Fibroblast of skin of scalp (primary cell): Measurements from ENCODE around the gene CCNL1.

Experiments used
- DNase-seq: peaks from one replicate; pipeline ENCODE4 v3.0.0-alpha.2; 2013

The CCNL1 gene

GRCh38 chr3:157145606-157146322 is 14.2 kb downstream of the CCNL1 start:
- DNase-seq = peak; percentile 48

- DNase-seq = no peak
Observed at GRCh38 chr3:157142315-157142714, 17.6 kb downstream of the CCNL1 start.

DNA sequence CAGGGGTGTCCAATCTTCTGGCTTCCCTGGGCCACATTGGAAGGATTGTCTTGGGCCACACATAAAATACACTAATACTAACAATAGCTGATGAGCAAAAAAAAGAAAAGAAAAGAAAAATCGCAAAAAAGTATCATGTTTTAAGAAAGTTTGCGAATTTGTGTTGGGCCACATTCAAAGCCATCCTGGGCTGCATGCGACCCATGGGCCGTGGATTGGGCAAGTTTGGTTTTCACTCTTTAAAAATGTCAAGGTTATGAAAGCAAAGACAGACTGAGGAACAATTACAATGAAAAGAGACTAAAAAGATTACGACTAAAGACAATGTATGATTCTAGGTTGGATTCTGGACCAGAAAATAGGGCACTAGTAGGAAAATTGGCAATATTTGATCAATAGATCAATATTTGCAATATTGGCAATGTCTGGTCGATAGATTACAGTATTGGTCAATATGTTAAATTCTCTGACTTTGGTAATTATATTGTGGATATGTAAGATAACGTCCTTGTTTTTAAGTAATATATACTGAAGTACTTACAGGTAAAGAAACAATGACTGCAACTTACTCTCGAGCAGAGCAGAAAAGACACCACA is 19.9 kb downstream of the CCNL1 start:
- DNase-seq = no peak

DNA sequence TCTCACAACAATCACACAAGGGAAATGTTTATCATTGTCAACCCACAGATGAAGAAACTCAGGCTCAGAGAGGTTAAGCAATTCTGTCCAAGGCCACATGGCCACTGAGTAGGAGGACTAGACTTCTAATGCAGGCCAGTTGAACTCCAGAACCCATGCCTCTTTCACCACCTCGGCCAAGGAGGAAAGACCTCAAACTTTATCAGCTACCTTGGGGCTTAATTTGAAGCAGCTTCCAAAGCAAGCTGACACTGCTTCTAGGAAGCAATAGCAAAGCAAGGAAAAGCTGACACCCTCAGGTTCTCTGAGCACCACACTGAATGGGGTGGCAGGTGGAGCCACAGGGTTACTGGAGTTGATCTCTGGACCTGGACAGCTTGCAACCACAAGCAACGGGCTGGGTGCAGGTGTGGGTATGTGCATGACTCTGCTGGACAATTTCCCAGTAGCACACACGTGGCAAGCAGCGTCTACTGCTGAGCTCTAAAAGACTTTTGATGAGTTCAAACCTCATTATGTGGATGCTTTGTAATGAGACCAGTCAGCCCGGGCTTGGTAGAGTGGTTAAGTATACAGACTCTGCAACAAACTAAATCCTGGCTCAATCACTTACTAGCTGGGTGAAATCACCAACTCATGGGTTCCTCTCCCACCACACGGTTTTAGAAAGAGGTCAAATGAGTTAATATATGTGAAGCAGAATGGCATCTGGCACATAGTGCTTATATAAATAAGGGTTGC is 23.1 kb downstream of the CCNL1 start:
- no peak for DNase-seq

GRCh38 chr3:157135671-157136396 is 24.1 kb downstream of the CCNL1 start:
- peak; percentile 40 for DNase-seq

DNA sequence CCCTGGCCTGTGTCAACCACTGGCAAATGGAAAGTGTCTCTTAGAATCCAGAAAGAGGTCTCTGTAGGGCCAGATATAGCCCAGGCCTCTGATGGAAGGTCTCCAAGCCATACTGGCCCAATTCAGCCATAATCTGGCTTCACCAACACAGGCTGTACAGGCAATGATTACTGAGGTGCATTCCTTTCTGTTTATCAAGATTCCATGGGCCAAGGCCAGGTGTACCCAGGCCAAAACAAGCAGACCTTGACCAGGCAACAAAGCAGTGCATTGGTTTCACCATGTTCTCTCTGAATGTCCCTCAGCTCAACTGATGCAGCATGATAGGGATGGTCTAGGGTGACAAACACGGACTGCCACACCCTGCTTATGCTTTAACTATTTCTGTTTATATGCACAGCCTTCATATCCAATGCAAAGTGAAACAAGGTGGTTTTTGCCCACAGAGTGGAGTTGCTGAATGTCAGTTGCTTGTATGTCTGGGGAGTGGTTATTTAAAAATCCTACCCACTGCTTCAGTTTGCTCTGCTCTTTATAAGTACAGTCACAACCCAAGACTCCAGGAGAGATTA is 25.2 kb downstream of the CCNL1 start:
- no peak for DNase-seq

GRCh38 chr3:157133434-157134320 is 26.3 kb downstream of the CCNL1 start:
- no peak for DNase-seq

DNA sequence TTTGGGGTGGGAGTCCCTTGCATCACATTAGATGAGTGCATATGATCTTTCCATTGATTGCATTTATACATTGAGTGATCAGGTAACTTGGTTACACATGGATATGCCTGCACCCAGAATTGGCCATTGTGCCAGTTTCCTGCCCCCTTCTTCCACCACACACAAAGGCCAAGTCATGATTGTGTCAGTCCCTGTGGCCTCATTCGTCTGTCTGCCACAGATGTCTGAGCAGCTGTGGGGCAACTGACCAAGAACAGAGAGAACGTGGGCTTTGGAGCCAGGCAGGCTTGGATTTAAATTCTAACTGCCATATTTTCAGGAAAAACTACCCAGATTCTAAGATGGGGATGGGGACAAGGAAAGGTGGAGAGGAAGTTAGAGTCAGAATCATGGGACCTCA is 27.0 kb downstream of the CCNL1 start:
- DNase-seq = no peak

DNA sequence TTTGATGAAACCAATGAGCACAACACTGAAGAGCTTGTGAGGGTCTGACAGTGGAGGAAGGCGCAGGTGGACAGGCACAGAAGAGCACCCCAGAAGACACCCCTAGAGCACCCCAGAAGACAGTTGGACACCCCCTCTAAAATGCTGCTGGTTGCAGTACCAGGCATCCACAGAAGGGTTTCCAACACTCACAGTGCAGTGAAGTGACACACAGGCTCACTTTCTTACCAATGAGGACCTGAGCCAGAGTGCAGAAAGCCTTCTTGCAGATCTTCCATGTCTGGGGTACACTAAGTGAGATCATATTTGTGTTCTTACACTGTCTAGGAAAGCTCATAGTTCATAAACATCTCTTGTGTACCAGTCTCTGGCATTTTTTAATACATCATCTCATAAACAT is 27.6 kb downstream of the CCNL1 start:
- no peak for DNase-seq

DNA sequence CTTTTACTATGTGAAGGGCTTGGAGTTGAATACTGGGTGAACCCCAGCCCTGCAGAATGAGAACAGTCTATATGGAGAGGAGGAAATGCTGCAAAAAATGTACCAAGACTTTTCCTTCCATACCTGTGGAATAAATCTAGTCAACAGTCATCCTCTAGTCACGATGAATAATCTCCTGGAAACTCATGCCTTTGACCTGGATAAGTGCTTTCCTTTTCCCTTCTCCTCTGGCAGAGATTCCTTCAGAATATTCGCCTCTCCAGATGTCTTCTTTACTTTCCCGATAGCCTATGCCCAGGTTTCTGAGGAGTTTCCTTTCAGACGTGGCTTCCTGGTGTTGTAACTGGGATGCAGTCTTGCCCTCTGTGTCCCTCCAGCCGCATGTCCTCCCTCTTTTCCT is 28.1 kb downstream of the CCNL1 start:
- DNase-seq = no peak

- peak; percentile 68 for DNase-seq
Observed at GRCh38 chr3:157130467-157131251, 29.3 kb downstream of the CCNL1 start.

- no peak for DNase-seq
Observed at GRCh38 chr3:157129803-157130466, 30.0 kb downstream of the CCNL1 start.

DNA sequence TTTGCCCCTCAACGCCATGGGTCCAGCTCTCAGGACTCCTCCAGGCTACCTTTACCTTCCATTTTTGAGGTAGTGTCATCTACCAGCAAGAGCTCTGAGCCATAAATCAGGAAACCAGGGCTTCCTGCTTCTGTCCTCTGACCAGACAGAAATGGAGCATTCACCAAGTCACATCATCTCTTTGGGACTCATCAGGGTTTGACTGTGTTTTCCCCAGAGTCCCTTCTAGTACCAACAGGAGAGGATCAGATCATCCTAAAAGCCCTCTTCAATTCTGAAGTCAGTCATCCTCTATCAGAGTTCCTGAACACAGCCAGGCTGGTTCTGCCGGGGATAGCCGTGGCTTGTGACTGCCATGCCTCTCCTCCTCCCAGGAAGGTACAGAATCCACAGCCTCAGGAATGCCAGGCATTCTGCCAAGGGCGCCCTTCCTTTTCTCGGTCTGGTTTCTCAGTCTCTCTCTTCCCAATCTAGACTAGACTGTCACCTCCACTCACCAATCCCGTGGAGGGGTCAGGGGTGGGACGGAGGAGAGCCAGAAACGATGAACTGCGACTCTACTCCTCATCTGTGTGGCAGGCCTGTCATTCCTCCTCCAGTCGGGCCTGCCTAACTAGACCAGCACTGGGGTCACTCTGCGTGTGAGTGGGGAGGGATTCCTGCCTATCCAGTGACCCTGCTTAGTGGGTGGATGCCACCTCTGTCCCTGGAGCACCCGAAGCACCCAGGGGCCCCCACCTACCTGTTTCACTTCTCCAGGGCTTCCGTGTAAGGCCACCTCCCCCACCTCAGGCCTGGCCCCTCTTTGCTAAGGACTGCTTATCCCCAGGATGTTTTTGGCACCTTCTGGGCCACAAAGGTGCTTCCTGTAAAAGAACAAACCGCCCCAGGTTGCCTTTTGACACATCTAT is 30.9 kb downstream of the CCNL1 start:
- peak; percentile 67 for DNase-seq

- DNase-seq = peak; percentile 64
Observed at GRCh38 chr3:157127831-157128767, 31.8 kb downstream of the CCNL1 start.

DNA sequence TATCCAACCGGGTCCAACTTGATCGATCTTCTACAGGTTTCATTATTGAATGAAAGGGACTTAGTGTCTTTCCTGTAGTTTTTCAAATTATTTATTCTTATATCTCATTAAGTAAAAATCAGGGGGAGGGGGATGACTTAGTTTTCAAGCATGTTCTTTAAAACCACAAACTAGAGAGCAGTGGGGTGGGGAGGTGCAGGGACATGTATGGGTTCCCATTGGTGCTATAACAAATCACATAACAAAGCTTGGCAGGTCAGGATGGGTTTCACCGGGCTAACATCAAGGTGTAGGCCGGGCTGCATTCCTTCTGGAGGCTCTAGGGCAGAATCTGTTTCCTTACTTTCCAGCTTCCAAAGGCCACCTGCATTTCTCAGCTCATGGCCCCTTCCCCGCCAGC is 32.7 kb downstream of the CCNL1 start:
- no peak for DNase-seq

DNA sequence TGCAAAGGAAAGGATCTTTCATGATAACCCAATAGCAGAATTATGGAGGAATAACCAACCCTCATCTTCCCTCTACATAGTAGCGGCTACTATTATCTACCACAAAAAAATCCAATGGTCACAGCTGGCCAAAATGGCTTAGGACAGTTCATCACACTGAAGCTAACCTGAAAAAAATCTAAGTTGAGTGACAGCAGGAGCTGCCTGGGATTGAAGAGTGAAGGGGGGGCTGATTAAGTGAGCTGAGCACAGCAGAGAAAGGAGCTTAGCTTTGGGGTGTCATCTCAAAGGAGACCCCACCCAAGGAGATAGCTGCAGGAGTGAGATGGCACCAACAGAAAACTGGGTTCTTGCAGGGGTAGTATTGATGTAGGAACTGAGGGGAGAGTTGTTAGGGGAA is 33.6 kb downstream of the CCNL1 start:
- DNase-seq = no peak

DNA sequence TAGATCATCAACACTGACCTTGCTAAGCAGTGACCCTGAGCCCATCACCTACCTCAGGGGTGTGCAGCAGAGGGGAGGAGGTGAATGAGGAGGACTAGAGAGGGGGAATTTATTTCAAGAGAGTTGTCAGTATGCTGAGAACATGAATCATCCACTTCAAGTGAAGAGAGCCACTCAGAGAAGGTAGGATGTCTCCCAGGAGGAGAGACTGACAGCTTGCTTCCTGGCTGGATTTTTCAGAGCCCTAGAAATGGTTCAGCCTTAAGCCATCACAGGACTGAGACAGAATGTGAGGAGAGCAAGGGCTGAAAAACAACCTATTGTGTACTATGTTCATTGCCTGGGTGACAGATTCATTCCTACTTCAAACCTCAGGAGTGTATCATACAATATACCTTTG is 34.8 kb downstream of the CCNL1 start:
- no peak for DNase-seq

- no peak for DNase-seq
Observed at GRCh38 chr3:157123621-157124020, 36.3 kb downstream of the CCNL1 start.
